Neural progenitor cell (in vitro differentiated cells): ENCODE data around the gene EDC4.

Experiments used
- EZH2 ChIP-seq: fragments of 200-600 bp; sonication (generic); IDR thresholded peaks from 2 replicates; pipeline ENCODE4 v1.6.1; 2017; ENCODE audit warnings: antibody characterized with exemption, mild to moderate bottlenecking, moderate library complexity
- EZH2phosphoT487 ChIP-seq: fragments of 200-600 bp; sonication (generic); IDR thresholded peaks from 2 replicates; pipeline ENCODE4 v1.6.1; 2017; ENCODE audit warnings: antibody characterized with exemption
- TF ChIP-seq, protein P1 (sequence below): fragments of 200-600 bp; sonication (generic); IDR thresholded peaks from 2 replicates; pipeline ENCODE4 v1.5.1; 2017; ENCODE audit warnings: antibody characterized with exemption, mild to moderate bottlenecking

DNA sequence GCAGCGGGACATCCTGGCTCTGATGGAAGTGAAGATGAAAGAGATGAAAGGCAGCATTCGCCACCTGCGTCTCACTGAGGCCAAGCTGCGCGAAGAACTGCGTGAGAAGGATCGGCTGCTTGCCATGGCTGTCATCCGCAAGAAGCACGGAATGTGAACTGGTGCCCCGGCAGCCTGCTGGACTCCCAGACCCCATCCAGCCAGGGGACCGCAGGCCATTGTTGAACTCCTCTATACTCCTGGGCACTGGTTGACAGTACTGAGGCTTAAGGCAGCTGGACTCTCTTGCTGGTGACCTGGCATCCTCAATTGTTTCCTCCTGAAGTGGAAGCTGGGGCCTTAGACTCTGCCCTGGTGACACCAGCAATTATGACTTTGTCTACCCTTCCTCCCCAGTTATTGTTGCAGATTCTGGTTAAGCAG, 29.5 kb upstream of the EDC4 start:
- TF ChIP-seq, protein P1, sequence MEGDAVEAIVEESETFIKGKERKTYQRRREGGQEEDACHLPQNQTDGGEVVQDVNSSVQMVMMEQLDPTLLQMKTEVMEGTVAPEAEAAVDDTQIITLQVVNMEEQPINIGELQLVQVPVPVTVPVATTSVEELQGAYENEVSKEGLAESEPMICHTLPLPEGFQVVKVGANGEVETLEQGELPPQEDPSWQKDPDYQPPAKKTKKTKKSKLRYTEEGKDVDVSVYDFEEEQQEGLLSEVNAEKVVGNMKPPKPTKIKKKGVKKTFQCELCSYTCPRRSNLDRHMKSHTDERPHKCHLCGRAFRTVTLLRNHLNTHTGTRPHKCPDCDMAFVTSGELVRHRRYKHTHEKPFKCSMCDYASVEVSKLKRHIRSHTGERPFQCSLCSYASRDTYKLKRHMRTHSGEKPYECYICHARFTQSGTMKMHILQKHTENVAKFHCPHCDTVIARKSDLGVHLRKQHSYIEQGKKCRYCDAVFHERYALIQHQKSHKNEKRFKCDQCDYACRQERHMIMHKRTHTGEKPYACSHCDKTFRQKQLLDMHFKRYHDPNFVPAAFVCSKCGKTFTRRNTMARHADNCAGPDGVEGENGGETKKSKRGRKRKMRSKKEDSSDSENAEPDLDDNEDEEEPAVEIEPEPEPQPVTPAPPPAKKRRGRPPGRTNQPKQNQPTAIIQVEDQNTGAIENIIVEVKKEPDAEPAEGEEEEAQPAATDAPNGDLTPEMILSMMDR: no peak
- TF ChIP-seq EZH2 (no peak), EZH2phosphoT487 (no peak)
